ENCODE measurements around the gene SUV39H1. TPM values are rescaled to one million over a fixed set of nuclear protein-coding genes. Genes with fewer than 3 reads are reported as not detected.
"Not testable (repeated sequence)": the region's sequence is repeated elsewhere in the genome, so short reads cannot be mapped to it uniquely, and the experiment has no call there.

SUV39H1 gene
- 27.5 and 27.7 TPM in 2 replicates for total RNA-seq

GRCh38 chrX:48696301-48696908 lies at the start of gene SUV39H1:
TSS of gene SUV39H1 (plus strand) at chrX:48696734. CDS start at chrX:48696785, 51 bp downstream.
- DNase-seq (ENCODE audit: low spot score), result peak; percentile 85
- H3K36me3 Mint-ChIP-seq (ENCODE audit: low read depth), result peaks cover 12% of the 10 kb centered on the region
- peak within 1 kb of the TSS; percentile 93 for H3K4me3 Mint-ChIP-seq
- intact Hi-C loops (cut with micrococcal nuclease), result loop anchor here (1.0 to 5.0 kb wide), 9 partner anchors 13 to 220 kb away; partner anchors contain the start of genes EBP, HDAC6, PQBP1 and TIMM17B
- H3K4me1 Mint-ChIP-seq (ENCODE audit: low read depth), result peaks cover 35% of the 10 kb centered on the region
- H3K9me3 Mint-ChIP-seq, result no peaks in the 10 kb centered on the region
- H3K27ac Mint-ChIP-seq, result peak within 1 kb of the TSS; percentile 91
- H3K27me3 Mint-ChIP-seq (ENCODE audit: insufficient read depth), result peaks cover 2% of the 10 kb centered on the region

GRCh38 chrX:48648336-48648751 lies 48.2 kb upstream of the SUV39H1 start:
- H3K4me3 Mint-ChIP-seq, result no peak overlapping the region
- DNase-seq (ENCODE audit: low spot score), result no peak
- H3K36me3 Mint-ChIP-seq (ENCODE audit: low read depth), result no peaks in the 10 kb centered on the region
- intact Hi-C loops (cut with micrococcal nuclease), result loop anchor here (2.0 to 5.0 kb wide), 3 partner anchors 242 to 299 kb away; no protein-coding TSS in a partner anchor
- H3K27me3 Mint-ChIP-seq (ENCODE audit: insufficient read depth), result no peaks in the 10 kb centered on the region
- no peak overlapping the region for H3K27ac Mint-ChIP-seq
- H3K4me1 Mint-ChIP-seq (ENCODE audit: low read depth), result peaks cover 5% of the 10 kb centered on the region
- H3K9me3 Mint-ChIP-seq, result no peaks in the 10 kb centered on the region

GRCh38 chrX:48649102-48649501 lies 47.4 kb upstream of the SUV39H1 start:
- no peak for DNase-seq (ENCODE audit: low spot score)
- H3K27me3 Mint-ChIP-seq (ENCODE audit: insufficient read depth), result no peaks in the 10 kb centered on the region
- H3K4me3 Mint-ChIP-seq, result no peak overlapping the region
- H3K4me1 Mint-ChIP-seq (ENCODE audit: low read depth), result peaks cover 5% of the 10 kb centered on the region
- intact Hi-C loops (cut with micrococcal nuclease), result loop anchor here (2.0 to 5.0 kb wide), 3 partner anchors 242 to 298 kb away; no protein-coding TSS in a partner anchor
- no peaks in the 10 kb centered on the region for H3K9me3 Mint-ChIP-seq
- H3K36me3 Mint-ChIP-seq (ENCODE audit: low read depth), result no peaks in the 10 kb centered on the region
- no peak overlapping the region for H3K27ac Mint-ChIP-seq

GRCh38 chrX:48652055-48652579 lies 44.4 kb upstream of the SUV39H1 start:
- H3K36me3 Mint-ChIP-seq (ENCODE audit: low read depth); H3K4me3 Mint-ChIP-seq; intact Hi-C loops (cut with micrococcal nuclease); DNase-seq (ENCODE audit: low spot score); H3K9me3 Mint-ChIP-seq; H3K27me3 Mint-ChIP-seq (ENCODE audit: insufficient read depth); H3K27ac Mint-ChIP-seq; H3K4me1 Mint-ChIP-seq (ENCODE audit: low read depth): not testable (repeated sequence)

GRCh38 chrX:48654746-48655145 lies 41.8 kb upstream of the SUV39H1 start:
- H3K4me1 Mint-ChIP-seq (ENCODE audit: low read depth); DNase-seq (ENCODE audit: low spot score); H3K36me3 Mint-ChIP-seq (ENCODE audit: low read depth); H3K4me3 Mint-ChIP-seq; intact Hi-C loops (cut with micrococcal nuclease); H3K9me3 Mint-ChIP-seq; H3K27me3 Mint-ChIP-seq (ENCODE audit: insufficient read depth); H3K27ac Mint-ChIP-seq: not testable (repeated sequence)

GRCh38 chrX:48659686-48660085 lies 36.8 kb upstream of the SUV39H1 start:
- H3K27me3 Mint-ChIP-seq (ENCODE audit: insufficient read depth); H3K27ac Mint-ChIP-seq; intact Hi-C loops (cut with micrococcal nuclease); DNase-seq (ENCODE audit: low spot score); H3K9me3 Mint-ChIP-seq; H3K4me1 Mint-ChIP-seq (ENCODE audit: low read depth); H3K36me3 Mint-ChIP-seq (ENCODE audit: low read depth); H3K4me3 Mint-ChIP-seq: not testable (repeated sequence)

- Mint-ChIP-seq H3K4me3 (no peak overlapping the region), H3K9me3 (no peaks in the 10 kb centered on the region), H3K36me3 (ENCODE audit: low read depth) (no peaks in the 10 kb centered on the region), H3K27me3 (ENCODE audit: insufficient read depth) (no peaks in the 10 kb centered on the region), H3K27ac (no peak overlapping the region), H3K4me1 (ENCODE audit: low read depth) (peaks cover 9% of the 10 kb centered on the region)
- intact Hi-C loops (cut with micrococcal nuclease), result no loop called here
- DNase-seq (ENCODE audit: low spot score), result no peak
Measured at GRCh38 chrX:48663241-48663640, 33.3 kb upstream of the SUV39H1 start.

- no peak overlapping the region for H3K4me3 Mint-ChIP-seq
- peaks cover 9% of the 10 kb centered on the region for H3K4me1 Mint-ChIP-seq (ENCODE audit: low read depth)
- H3K27me3 Mint-ChIP-seq (ENCODE audit: insufficient read depth), result no peaks in the 10 kb centered on the region
- H3K36me3 Mint-ChIP-seq (ENCODE audit: low read depth), result no peaks in the 10 kb centered on the region
- intact Hi-C loops (cut with micrococcal nuclease), result no loop called here
- no peak for DNase-seq (ENCODE audit: low spot score)
- H3K9me3 Mint-ChIP-seq, result no peaks in the 10 kb centered on the region
- H3K27ac Mint-ChIP-seq, result no peak overlapping the region
Measured at GRCh38 chrX:48664156-48664555, 32.4 kb upstream of the SUV39H1 start.

GRCh38 chrX:48665991-48666390 lies 30.5 kb upstream of the SUV39H1 start:
- H3K27me3 Mint-ChIP-seq (ENCODE audit: insufficient read depth), result no peaks in the 10 kb centered on the region
- peaks cover 5% of the 10 kb centered on the region for H3K4me1 Mint-ChIP-seq (ENCODE audit: low read depth)
- no peak overlapping the region for H3K4me3 Mint-ChIP-seq
- no peak overlapping the region for H3K27ac Mint-ChIP-seq
- H3K9me3 Mint-ChIP-seq, result no peaks in the 10 kb centered on the region
- no peaks in the 10 kb centered on the region for H3K36me3 Mint-ChIP-seq (ENCODE audit: low read depth)
- no peak for DNase-seq (ENCODE audit: low spot score)
- intact Hi-C loops (cut with micrococcal nuclease), result no loop called here

GRCh38 chrX:48666649-48667048 lies 29.9 kb upstream of the SUV39H1 start:
- Mint-ChIP-seq H3K27me3 (ENCODE audit: insufficient read depth) (no peaks in the 10 kb centered on the region), H3K4me1 (ENCODE audit: low read depth) (no peaks in the 10 kb centered on the region), H3K36me3 (ENCODE audit: low read depth) (no peaks in the 10 kb centered on the region), H3K27ac (no peak overlapping the region), H3K9me3 (no peaks in the 10 kb centered on the region), H3K4me3 (no peak overlapping the region)
- intact Hi-C loops (cut with micrococcal nuclease), result no loop called here
- no peak for DNase-seq (ENCODE audit: low spot score)

- no peaks in the 10 kb centered on the region for H3K4me1 Mint-ChIP-seq (ENCODE audit: low read depth)
- no peak overlapping the region for H3K27ac Mint-ChIP-seq
- H3K9me3 Mint-ChIP-seq, result no peaks in the 10 kb centered on the region
- H3K4me3 Mint-ChIP-seq, result no peak overlapping the region
- H3K27me3 Mint-ChIP-seq (ENCODE audit: insufficient read depth), result no peaks in the 10 kb centered on the region
- intact Hi-C loops (cut with micrococcal nuclease), result no loop called here
- H3K36me3 Mint-ChIP-seq (ENCODE audit: low read depth), result no peaks in the 10 kb centered on the region
- DNase-seq (ENCODE audit: low spot score), result no peak
Measured at GRCh38 chrX:48667509-48667908, 29.0 kb upstream of the SUV39H1 start.

GRCh38 chrX:48668187-48668586 lies 28.3 kb upstream of the SUV39H1 start:
- not testable (repeated sequence) for H3K27me3 Mint-ChIP-seq (ENCODE audit: insufficient read depth)

GRCh38 chrX:48676106-48676892 lies 20.2 kb upstream of the SUV39H1 start:
- peak; percentile 87 for DNase-seq (ENCODE audit: low spot score)
- H3K4me3 Mint-ChIP-seq, result peak overlapping the region; percentile 86
- H3K36me3 Mint-ChIP-seq (ENCODE audit: low read depth), result no peaks in the 10 kb centered on the region
- no peaks in the 10 kb centered on the region for H3K9me3 Mint-ChIP-seq
- H3K27me3 Mint-ChIP-seq (ENCODE audit: insufficient read depth), result no peaks in the 10 kb centered on the region
- peaks cover 20% of the 10 kb centered on the region for H3K4me1 Mint-ChIP-seq (ENCODE audit: low read depth)
- intact Hi-C loops (cut with micrococcal nuclease), result loop anchor here (1.0 to 10.0 kb wide), 9 partner anchors 20 to 281 kb away; partner anchors contain the start of genes EBP, HDAC6, OTUD5 and PQBP1
- peak overlapping the region; percentile 88 for H3K27ac Mint-ChIP-seq

More at GRCh38 chrX:48668187-48668586, 28.3 kb upstream of the SUV39H1 start:
- H3K4me3 Mint-ChIP-seq; H3K9me3 Mint-ChIP-seq; H3K36me3 Mint-ChIP-seq (ENCODE audit: low read depth); intact Hi-C loops (cut with micrococcal nuclease); DNase-seq (ENCODE audit: low spot score); H3K27ac Mint-ChIP-seq; H3K4me1 Mint-ChIP-seq (ENCODE audit: low read depth): not testable (repeated sequence)

All from activated T-helper 1 cell treated with anti-CD3 and anti-CD28 coated beads, Interleukin-12 subunit alpha, Interleukin-12 subunit beta, Interleukin-2, Interleukin-4 antibody, amounts not matched to agents 30 ng/mL and 10 ng/mL and 1 ng/mL, durations not matched to agents 14 hours and 24 hours and 36 hours (primary cell).